GM12878 (cell line): ENCODE measurements around the gene TCEA2. TPM values are rescaled to one million over a fixed set of nuclear protein-coding genes. Genes with fewer than 3 reads are reported as not detected.
A peak's percentile ranks its signal among the peaks of the same experiment; 100 is the strongest.

Source experiments
- BMI1 ChIP-seq: fragments of 450-650 bp; IDR thresholded peaks from 2 replicates; pipeline ENCODE4 v1.6.1; 2016; ENCODE audit warnings: mild to moderate bottlenecking, moderate library complexity, borderline replicate concordance
- CREM ChIP-seq: IDR thresholded peaks from 2 replicates; pipeline ENCODE4 v1.6.1; 2014; ENCODE audit warnings: antibody characterized with exemption, low read depth
- EED ChIP-seq: sonication (generic); IDR thresholded peaks from 2 replicates; pipeline ENCODE4 v1.6.1; 2016; ENCODE audit warnings: antibody characterized with exemption, low read depth
- EGR1 ChIP-seq, 2 experiments: IDR thresholded peaks; 1 replicate in 1 of 2; 2 replicates in 1 of 2; pipeline ENCODE4 v1.6.1; 2011 to 2012; ENCODE audit warnings: low read depth in 2 of 2, low read length in 2 of 2, borderline replicate concordance in 1 of 2, mild to moderate bottlenecking in 1 of 2, moderate library complexity in 1 of 2
- EP300 ChIP-seq, 2 experiments: fragments of 150-350 bp in 1 of 2; IDR thresholded peaks; 2 replicates each; pipeline ENCODE4 v1.6.1; 2011 to 2012; ENCODE audit warnings: low read depth in 2 of 2, low read length in 2 of 2, borderline replicate concordance in 1 of 2, improper control_type of control experiment in 1 of 2, inconsistent platforms in 1 of 2; ENCODE audit not compliant: control insufficient read depth in 1 of 2
- ETV6 ChIP-seq, 2 experiments: fragments of 450-650 bp in 1 of 2; IDR thresholded peaks in 1 of 2; conservative IDR thresholded peaks in 1 of 2; 2 replicates each; pipeline ENCODE4 v1.6.1; 2014; ENCODE audit warnings: antibody characterized with exemption in 1 of 2, borderline replicate concordance in 1 of 2, low read depth in 1 of 2, mild to moderate bottlenecking in 1 of 2, moderate library complexity in 1 of 2
- GATAD2B ChIP-seq: fragments of 450-650 bp; conservative IDR thresholded peaks from 2 replicates; pipeline ENCODE4 v1.6.1; 2017; ENCODE audit warnings: low read depth, mild to moderate bottlenecking, moderate library complexity
- JUND ChIP-seq: IDR thresholded peaks from 2 replicates; pipeline ENCODE4 v1.6.1; 2012; ENCODE audit warnings: low read depth, mild to moderate bottlenecking, low read length, improper control_type of control experiment, moderate library complexity
- KAT2A ChIP-seq: conservative IDR thresholded peaks from 2 replicates; pipeline ENCODE4 v1.6.1; 2011; ENCODE audit warnings: low read depth, low read length; ENCODE audit not compliant: control insufficient read depth
- KLF5 ChIP-seq: fragments of 450-650 bp; IDR thresholded peaks from 2 replicates; pipeline ENCODE4 v1.6.1; 2014; ENCODE audit warnings: mild to moderate bottlenecking; ENCODE audit not compliant: partially characterized antibody
- NFYA ChIP-seq: IDR thresholded peaks from 2 replicates; pipeline ENCODE4 v1.6.1; 2011; ENCODE audit warnings: low read depth, mild to moderate bottlenecking, low read length, improper control_type of control experiment, borderline replicate concordance
- NR2C1 ChIP-seq: fragments of 450-650 bp; IDR thresholded peaks from 2 replicates; pipeline ENCODE4 v1.6.1; 2017; ENCODE audit warnings: antibody characterized with exemption, mild to moderate bottlenecking, moderate library complexity
- PML ChIP-seq: IDR thresholded peaks from 2 replicates; pipeline ENCODE4 v1.6.1; 2012; ENCODE audit warnings: low read length, inconsistent platforms
- POU2F2 ChIP-seq: IDR thresholded peaks from 3 replicates; pipeline ENCODE4 v1.6.1; 2011; ENCODE audit warnings: low read depth, mild to moderate bottlenecking, low read length, borderline replicate concordance
- RBBP5 ChIP-seq: fragments of 200-600 bp; sonication (generic); conservative IDR thresholded peaks from 2 replicates; pipeline ENCODE4 v1.6.1; 2016
- SIN3A ChIP-seq: IDR thresholded peaks from 2 replicates; pipeline ENCODE4 v1.6.1; 2012; ENCODE audit warnings: low read depth, low read length, improper control_type of control experiment
- USF1 ChIP-seq: IDR thresholded peaks from 2 replicates; pipeline ENCODE4 v1.6.1; 2011; ENCODE audit warnings: borderline replicate concordance, low read depth, mild to moderate bottlenecking, moderate library complexity, mixed read lengths, low read length; ENCODE audit not compliant: insufficient read depth; ENCODE audit errors: extremely low read length
- ZNF217 ChIP-seq: fragments of 450-650 bp; IDR thresholded peaks from 2 replicates; pipeline ENCODE4 v1.6.1; 2017; ENCODE audit warnings: antibody characterized with exemption, mild to moderate bottlenecking
- ZNF622 ChIP-seq: fragments of 450-650 bp; IDR thresholded peaks from 2 replicates; pipeline ENCODE4 v1.6.1; 2017; ENCODE audit warnings: mild to moderate bottlenecking, inconsistent platforms
- polyA plus RNA-seq, 11 experiments: library from polyadenylated mRNA; depleted of rRNA in 4 of 11; unstranded in 6 of 11; stranded (reverse) in 5 of 11; fragments of >200 nt; fragmentation: Nextera tagmentation in 4 of 11; fragmentation: Illumina TruSeq in 1 of 11; extraction: Ambion mirVana in 4 of 11; extraction: Trizol in 1 of 11; gene quantifications; 1 replicate in 1 of 11; 2 replicates in 10 of 11; pipeline versions ENCODE4 v1.2.1 to v1.2.3, GENCODE V29; 2011 to 2016; ENCODE audit warnings: inconsistent platforms in 2 of 11, missing spikeins in 2 of 11, low read depth in 1 of 11
- total RNA-seq, 4 experiments: library from RNA; depleted of rRNA in 3 of 4; stranded (reverse); fragments of >200 nt in 3 of 4; fragmentation: Illumina TruSeq in 1 of 4; extraction: Trizol in 1 of 4; gene quantifications; 2 replicates each; pipeline versions ENCODE4 v1.2.1 to v1.2.3, GENCODE V29; 2013 to 2021
- TF ChIP-seq, protein P1 (sequence below): IDR thresholded peaks from 2 replicates; pipeline ENCODE4 v1.6.1; 2012; ENCODE audit warnings: improper control_type of control experiment, low read depth, low read length; ENCODE audit not compliant: insufficient replicate concordance
- TF ChIP-seq, protein P2 (sequence below): fragments of 450-650 bp; formaldehyde crosslinking; IDR thresholded peaks from 2 replicates; pipeline ENCODE4 v1.4.0; 2022; ENCODE audit warnings: mild to moderate bottlenecking, moderate library complexity

TCEA2 gene
- total and polyA plus RNA-seq, 10 of the 15 experiments (the other 5 are each of a cell fraction or from before 2014, with no cell fraction given), result 3.4 to 42.5 (median 13.3) TPM

DNA sequence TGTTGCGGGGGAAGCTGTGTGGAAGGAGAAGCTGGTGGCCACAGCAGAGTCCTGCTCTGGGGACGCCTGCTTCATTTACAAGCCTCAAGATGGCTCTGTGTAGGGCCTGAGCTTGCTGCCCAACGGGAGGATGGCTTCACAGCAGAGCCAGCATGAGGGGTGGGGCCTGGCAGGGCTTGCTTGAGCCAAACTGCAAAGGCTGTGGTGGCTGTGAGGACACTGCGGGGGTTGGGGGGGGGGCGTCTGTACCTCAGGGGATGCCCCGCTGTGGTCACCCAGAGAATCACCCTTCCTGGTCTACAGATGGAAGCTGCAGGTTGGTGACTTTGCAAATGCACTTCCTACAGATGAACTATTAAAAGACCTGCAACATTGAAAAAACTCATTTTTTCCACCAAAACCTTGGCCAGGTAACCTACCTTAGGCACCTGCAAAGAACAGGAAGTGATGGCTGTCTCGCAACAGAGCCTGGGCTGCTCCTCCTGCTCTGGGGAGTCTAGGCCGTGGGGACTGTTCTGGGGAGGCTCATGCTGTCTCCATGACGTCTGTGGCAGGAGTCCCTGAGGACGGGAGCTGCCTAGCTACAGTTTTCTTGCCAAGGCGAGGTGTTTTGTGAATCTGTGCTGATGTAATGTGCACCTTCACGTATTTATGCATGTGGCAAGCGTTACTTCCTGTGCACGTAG, 37.0 kb downstream of the TCEA2 start (continued):
- TF ChIP-seq, protein P1, sequence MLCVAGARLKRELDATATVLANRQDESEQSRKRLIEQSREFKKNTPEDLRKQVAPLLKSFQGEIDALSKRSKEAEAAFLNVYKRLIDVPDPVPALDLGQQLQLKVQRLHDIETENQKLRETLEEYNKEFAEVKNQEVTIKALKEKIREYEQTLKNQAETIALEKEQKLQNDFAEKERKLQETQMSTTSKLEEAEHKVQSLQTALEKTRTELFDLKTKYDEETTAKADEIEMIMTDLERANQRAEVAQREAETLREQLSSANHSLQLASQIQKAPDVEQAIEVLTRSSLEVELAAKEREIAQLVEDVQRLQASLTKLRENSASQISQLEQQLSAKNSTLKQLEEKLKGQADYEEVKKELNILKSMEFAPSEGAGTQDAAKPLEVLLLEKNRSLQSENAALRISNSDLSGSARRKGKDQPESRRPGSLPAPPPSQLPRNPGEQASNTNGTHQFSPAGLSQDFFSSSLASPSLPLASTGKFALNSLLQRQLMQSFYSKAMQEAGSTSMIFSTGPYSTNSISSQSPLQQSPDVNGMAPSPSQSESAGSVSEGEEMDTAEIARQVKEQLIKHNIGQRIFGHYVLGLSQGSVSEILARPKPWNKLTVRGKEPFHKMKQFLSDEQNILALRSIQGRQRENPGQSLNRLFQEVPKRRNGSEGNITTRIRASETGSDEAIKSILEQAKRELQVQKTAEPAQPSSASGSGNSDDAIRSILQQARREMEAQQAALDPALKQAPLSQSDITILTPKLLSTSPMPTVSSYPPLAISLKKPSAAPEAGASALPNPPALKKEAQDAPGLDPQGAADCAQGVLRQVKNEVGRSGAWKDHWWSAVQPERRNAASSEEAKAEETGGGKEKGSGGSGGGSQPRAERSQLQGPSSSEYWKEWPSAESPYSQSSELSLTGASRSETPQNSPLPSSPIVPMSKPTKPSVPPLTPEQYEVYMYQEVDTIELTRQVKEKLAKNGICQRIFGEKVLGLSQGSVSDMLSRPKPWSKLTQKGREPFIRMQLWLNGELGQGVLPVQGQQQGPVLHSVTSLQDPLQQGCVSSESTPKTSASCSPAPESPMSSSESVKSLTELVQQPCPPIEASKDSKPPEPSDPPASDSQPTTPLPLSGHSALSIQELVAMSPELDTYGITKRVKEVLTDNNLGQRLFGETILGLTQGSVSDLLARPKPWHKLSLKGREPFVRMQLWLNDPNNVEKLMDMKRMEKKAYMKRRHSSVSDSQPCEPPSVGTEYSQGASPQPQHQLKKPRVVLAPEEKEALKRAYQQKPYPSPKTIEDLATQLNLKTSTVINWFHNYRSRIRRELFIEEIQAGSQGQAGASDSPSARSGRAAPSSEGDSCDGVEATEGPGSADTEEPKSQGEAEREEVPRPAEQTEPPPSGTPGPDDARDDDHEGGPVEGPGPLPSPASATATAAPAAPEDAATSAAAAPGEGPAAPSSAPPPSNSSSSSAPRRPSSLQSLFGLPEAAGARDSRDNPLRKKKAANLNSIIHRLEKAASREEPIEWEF, result no peak
- no peak for TF ChIP-seq ZNF622
- TF ChIP-seq CREM, result 0 out of 2 replicates have a peak, but pooled peaks have one; percentile 16
- TF ChIP-seq ZNF217, result no peak
- no peak for TF ChIP-seq NR2C1
- TF ChIP-seq NFYA, result no peak
- no peak for TF ChIP-seq BMI1
- peak; percentile 91; the same call in 1 of the 3 replicates for TF ChIP-seq POU2F2
- TF ChIP-seq GATAD2B, result 0 out of 2 replicates have a peak, but pooled peaks have one; percentile 20
- TF ChIP-seq, protein P2, sequence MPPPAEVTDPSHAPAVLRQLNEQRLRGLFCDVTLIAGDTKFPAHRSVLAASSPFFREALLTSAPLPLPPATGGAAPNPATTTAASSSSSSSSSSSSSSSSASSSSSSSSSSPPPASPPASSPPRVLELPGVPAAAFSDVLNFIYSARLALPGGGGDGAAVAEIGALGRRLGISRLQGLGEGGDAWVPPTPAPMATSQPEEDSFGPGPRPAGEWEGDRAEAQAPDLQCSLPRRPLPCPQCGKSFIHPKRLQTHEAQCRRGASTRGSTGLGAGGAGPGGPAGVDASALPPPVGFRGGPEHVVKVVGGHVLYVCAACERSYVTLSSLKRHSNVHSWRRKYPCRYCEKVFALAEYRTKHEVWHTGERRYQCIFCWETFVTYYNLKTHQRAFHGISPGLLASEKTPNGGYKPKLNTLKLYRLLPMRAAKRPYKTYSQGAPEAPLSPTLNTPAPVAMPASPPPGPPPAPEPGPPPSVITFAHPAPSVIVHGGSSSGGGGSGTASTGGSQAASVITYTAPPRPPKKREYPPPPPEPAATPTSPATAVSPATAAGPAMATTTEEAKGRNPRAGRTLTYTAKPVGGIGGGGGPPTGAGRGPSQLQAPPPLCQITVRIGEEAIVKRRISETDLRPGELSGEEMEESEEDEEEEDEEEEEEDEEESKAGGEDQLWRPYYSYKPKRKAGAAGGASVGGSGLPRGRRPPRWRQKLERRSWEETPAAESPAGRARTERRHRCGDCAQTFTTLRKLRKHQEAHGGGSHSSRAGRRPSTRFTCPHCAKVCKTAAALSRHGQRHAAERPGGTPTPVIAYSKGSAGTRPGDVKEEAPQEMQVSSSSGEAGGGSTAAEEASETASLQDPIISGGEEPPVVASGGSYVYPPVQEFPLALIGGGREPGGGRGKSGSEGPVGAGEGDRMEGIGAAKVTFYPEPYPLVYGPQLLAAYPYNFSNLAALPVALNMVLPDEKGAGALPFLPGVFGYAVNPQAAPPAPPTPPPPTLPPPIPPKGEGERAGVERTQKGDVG (CRISPR knock-in tag), result no peak
- no peak for TF ChIP-seq KAT2A
- no peak for TF ChIP-seq KLF5
- TF ChIP-seq PML, result no peak
- no peak for TF ChIP-seq USF1
- no peak for TF ChIP-seq JUND
- no peak for TF ChIP-seq EED
- no peak for TF ChIP-seq SIN3A
- TF ChIP-seq EGR1 (IDR thresholded peaks at IDR 0.05; ENCODE audit: borderline replicate concordance in 1 of 2, low read depth in 2 of 2, low read length in 2 of 2), result no peak; a peak in 1 of 3 replicates
- TF ChIP-seq RBBP5, result no peak
- peak in 1 of 2 experiments; percentile 70; a peak in 2 of 4 replicates for TF ChIP-seq EP300 (IDR thresholded peaks at IDR 0.05; ENCODE audit: borderline replicate concordance in 1 of 2, control insufficient read depth in 1 of 2, low read depth in 2 of 2, low read length in 2 of 2)
- no peak for TF ChIP-seq ETV6 (conservative IDR thresholded peaks at IDR 0.05 in 1 of 2, IDR thresholded peaks at IDR 0.05 in 1 of 2; ENCODE audit: borderline replicate concordance in 1 of 2, low read depth in 1 of 2)
